Right hindlimb (tissue), 1 donor: Measurements from ENCODE around the gene MAP4K4.

ENCODE experiments used
- DNase-seq: peaks from one replicate; pipeline ENCODE4 v3.0.0-alpha.2; 2018

The MAP4K4 gene

GRCh38 chr2:101847661-101848339 lies 150.3 kb downstream of the MAP4K4 start:
- no peak for DNase-seq

GRCh38 chr2:101848769-101849410 lies 151.4 kb downstream of the MAP4K4 start:
- no peak for DNase-seq

GRCh38 chr2:101850450-101850849 lies 152.9 kb downstream of the MAP4K4 start:
- no peak for DNase-seq

- no peak for DNase-seq
These were observed 153.5 kb downstream of the MAP4K4 start for GRCh38 chr2:101850991-101851390.

GRCh38 chr2:101852824-101853223 lies 155.3 kb downstream of the MAP4K4 start:
- no peak for DNase-seq

GRCh38 chr2:101854877-101855276 lies 157.4 kb downstream of the MAP4K4 start:
- DNase-seq, result no peak

- DNase-seq, result no peak
These were observed 158.3 kb downstream of the MAP4K4 start for GRCh38 chr2:101855776-101856175.

- DNase-seq, result no peak
These were observed 160.7 kb downstream of the MAP4K4 start for GRCh38 chr2:101858246-101858645.

GRCh38 chr2:101858910-101859309 lies 161.4 kb downstream of the MAP4K4 start:
- no peak for DNase-seq

GRCh38 chr2:101859604-101860003 lies 162.1 kb downstream of the MAP4K4 start:
- no peak for DNase-seq

- DNase-seq, result no peak
These were observed 162.7 kb downstream of the MAP4K4 start for GRCh38 chr2:101860157-101860556.

GRCh38 chr2:101860782-101861181 lies 163.3 kb downstream of the MAP4K4 start:
- no peak for DNase-seq

GRCh38 chr2:101861382-101861781 lies 163.9 kb downstream of the MAP4K4 start:
- no peak for DNase-seq

- no peak for DNase-seq
These were observed 166.0 kb downstream of the MAP4K4 start for GRCh38 chr2:101863534-101863933.

- no peak for DNase-seq
These were observed 166.9 kb downstream of the MAP4K4 start for GRCh38 chr2:101864426-101864825.

GRCh38 chr2:101868525-101868924 lies 171.0 kb downstream of the MAP4K4 start:
- no peak for DNase-seq

- no peak for DNase-seq
These were observed 172.0 kb downstream of the MAP4K4 start for GRCh38 chr2:101869527-101869926.

- no peak for DNase-seq
These were observed 172.9 kb downstream of the MAP4K4 start for GRCh38 chr2:101870444-101870843.

- no peak for DNase-seq
These were observed 174.0 kb downstream of the MAP4K4 start for GRCh38 chr2:101871480-101871879.

- no peak for DNase-seq
These were observed 175.0 kb downstream of the MAP4K4 start for GRCh38 chr2:101872480-101872879.

GRCh38 chr2:101873543-101873942 lies 176.0 kb downstream of the MAP4K4 start:
- DNase-seq, result no peak

GRCh38 chr2:101874069-101874468 lies 176.6 kb downstream of the MAP4K4 start:
- DNase-seq, result no peak

- DNase-seq, result no peak
These were observed 182.0 kb downstream of the MAP4K4 start for GRCh38 chr2:101879466-101879865.

GRCh38 chr2:101881131-101881530 lies 183.6 kb downstream of the MAP4K4 start:
- DNase-seq, result no peak
